Posterior cingulate gyrus (tissue), 11 donors: ENCODE results near the gene LAMA2.
"Not testable (repeated sequence)": the region's sequence is repeated elsewhere in the genome, so short reads cannot be mapped to it uniquely, and the experiment has no call there.

ENCODE experiments used
- DNase-seq, 10 donors: peaks; one replicate each; pipeline versions ENCODE4 v3.0.0 to v3.0.0-alpha.2; 2020 to 2021; ENCODE audit warnings: mixed read lengths in 3 of 10
- intact Hi-C: fragments of 100-400 bp; cut with DNase I; formaldehyde crosslinking; loops from one replicate; pipeline ENCODE4 v1.15.1; 2023

The LAMA2 gene

DNA sequence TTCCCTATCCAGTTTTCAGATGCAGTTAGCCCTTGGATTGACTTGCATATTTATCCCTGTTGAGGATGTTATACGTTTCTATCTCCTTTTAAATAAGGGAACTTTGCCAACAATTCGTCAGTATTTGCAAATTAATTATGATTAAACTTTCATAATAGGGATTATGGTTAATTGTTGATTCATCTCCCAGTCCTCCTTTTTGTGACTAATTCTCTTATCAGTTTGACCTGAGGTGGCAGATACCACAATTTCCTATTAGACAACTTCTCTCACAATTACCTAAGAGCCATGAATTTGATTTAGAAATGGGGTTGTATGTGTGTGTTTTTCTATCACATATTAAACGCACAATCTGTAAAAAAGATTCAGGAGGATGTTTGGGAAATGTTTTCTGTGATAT lies 172.9 kb downstream of the LAMA2 start:
- DNase-seq: no peak
- intact Hi-C loops: no loop called here

DNA sequence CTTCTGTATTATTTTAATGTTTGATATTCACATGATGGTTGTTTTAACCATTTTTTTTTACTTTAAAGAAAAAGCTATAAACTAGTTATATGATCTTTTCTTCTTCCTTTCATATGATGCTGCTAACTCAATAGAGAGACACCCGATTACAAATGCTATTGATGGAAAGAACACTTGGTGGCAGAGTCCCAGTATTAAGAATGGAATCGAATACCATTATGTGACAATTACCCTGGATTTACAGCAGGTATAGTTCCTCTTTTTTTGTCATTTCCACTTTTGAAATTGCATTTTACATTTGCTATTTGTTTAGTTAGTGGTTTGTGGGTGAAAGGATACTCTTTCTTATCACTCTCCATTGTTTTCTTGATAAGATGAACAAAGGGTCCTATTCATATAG lies 176.7 kb downstream of the LAMA2 start:
- intact Hi-C loops: no loop called here
- DNase-seq: no peak

DNA sequence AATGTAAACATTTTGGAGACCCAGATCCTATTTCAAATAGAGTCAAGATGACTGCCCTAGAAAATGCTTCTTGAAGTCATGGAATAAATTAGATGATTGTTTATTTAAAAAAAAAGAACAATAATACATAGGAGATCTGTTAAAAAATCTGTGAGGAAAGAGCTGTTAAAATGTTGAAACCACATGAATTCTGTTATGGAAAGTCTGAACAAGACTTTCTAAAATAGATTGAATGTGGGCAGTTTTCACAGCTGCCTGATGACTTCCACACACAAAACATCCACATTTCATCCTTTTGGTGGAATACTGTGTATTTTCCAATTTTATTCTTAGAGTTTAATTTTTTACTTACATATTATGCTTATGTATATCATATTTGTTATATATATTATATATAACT lies 186.1 kb downstream of the LAMA2 start:
- intact Hi-C loops: no loop called here
- no peak for DNase-seq

DNA sequence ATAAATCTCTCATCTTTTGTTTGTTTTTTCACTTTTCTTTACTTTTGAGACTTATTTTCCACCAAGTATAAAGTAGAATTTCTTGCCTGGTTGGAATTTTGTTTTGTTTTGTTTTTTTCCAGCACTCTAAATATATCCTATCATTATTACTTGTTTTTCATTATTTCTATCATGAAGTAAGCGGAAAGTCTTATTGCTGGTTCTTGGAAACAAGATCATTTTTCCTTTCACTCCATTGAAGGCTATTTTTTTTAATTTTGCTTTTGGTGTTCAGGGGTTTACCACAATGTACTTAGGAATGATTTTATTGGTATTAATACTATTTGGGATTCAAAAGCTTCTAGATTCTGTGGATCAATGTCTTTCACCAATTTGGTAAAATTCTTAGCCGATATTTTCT lies 190.1 kb downstream of the LAMA2 start:
- intact Hi-C loops: no loop called here
- DNase-seq: no peak

DNA sequence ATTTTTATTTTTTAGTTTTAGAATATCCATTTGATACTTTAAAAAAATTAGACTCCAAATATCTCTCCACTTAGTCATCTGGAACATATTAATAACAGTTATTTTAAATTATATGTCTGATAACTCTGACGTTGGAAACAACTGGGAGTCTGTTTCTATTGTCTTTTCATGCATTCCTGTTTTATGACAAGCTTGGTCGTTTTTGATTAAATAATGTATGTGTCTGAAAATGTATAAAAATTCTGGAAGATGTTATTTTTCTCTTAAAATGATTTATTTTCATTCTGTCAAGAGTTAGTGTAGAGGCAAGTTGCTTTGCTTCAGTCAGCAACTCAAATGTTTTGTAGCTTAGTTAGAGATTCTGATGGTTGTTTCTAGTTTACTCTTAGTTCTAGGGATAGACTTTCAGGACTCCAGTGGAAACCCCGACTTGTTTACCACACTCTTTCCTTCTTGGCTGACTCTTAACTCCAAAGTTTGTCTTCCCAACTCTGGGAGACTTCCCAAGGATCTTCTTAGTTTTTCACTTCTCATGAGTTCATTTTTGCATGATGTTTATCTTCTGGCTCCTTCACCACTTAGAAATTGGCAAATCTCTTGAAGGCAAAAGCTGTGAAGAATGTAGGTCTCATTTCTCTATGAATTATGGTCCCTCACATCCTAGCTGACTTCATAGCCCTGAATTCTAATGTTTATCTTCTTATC lies 190.9 kb downstream of the LAMA2 start:
- intact Hi-C loops: no loop called here
- no peak for DNase-seq

DNA sequence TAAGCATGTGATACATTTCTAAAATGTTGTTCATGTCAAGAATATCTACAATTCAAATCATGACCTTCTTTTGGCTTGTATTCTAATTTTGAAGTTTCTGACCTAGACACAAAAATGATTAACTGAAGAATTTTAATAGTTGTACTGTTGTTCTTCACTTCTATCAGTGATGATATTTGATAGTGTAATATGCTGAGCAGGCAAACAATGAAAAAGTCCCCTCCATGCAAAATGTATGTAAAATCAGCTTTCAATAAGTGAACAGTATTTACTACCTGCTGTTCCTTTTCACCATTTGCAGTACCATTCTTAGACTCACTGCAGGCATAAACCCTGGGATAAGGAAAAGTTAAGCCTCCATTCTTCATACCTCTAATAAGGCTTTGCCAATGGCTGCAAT lies 201.5 kb downstream of the LAMA2 start:
- no peak for DNase-seq
- intact Hi-C loops: no loop called here

DNA sequence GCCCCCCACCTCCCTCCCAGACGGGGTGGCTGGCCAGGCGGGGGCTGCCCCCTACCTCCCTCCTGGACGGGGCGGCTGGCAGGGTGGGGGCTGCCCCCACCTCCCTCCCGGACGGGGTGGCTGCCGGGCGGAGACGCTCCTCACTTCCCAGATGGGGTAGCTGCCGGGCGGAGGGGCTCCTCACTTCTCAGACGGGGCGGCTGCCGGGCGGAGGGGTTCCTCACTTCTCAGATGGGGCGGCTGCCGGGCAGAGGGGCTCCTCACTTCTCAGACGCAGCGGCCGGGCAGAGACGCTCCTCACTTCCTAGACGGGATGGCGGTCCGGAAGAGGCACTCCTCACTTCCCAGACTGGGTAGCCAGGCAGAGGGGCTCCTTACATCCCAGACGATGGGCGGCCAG lies 205.5 kb downstream of the LAMA2 start:
- intact Hi-C loops: not testable (repeated sequence)

DNA sequence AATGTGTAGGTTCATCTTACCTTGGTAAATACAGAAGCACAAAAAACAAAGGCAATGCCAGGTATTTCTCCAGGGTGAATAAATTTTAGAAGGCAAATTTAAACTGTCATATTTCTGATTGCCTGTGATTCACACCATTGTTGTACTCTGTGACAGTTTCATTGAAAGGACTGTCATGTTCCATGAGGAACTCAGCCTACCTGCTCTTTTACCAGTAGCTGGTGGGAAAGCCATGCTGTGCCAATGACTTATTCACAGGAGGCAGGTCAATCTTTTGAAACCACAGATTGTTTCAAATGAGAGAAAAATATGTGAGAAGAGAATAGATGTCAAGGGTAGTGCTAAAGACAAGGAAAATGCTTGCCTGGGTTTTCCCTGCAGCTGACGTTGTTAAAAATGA lies 206.4 kb downstream of the LAMA2 start:
- intact Hi-C loops: no loop called here
- DNase-seq: no peak

More for the DNA sequence above, 205.5 kb downstream of the LAMA2 start:
- peak in 2 of 10 donors; percentile 62 to 85 for DNase-seq

DNA sequence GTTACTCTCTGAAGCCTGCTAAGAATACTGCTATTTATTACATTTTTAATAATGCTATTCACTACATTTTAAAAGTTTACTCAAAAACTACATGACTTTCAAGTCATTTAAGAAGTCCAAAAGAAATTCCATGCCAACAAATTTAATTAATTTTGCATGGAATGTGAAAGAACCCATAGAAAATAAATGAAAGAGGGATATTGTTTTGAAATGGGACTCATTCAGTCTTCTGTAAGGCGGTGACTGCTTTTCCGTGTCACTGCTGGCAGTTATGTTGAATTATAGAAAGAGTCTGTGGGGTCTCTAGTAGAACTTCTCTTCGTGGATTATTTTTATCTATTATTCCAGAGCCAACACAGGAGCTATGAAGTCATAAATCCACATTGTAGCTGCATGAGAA lies 211.2 kb downstream of the LAMA2 start:
- no peak for DNase-seq
- intact Hi-C loops: no loop called here

DNA sequence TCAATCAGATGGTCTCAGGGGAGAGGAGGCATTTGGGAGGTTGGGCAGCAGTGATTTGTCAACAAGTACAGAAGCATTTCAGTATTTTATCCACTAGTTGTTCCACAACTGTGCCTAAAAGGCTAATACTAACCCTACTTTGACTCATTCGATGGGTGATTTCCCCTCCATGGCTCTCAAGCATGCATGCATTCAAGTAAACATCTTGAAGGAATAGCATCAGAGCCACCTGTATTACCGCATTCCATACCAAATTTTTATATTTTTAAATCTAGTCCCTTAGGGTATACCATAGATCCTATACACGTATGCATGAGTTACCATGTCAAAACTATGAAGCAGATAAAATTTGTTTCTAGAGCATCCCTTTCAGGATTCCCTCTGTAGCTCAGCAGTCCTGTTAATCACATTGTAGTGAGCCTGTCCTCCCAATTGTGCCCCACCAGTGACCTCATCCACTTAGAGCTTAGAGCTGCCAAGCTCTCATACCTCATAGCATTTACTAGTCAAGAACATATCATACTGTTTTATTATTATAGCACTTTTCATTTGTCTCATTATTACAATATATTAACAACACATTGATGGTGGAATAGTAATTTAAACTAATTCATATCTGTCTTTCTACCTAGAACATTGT lies 213.8 kb downstream of the LAMA2 start:
- intact Hi-C loops: no loop called here
- no peak for DNase-seq

DNA sequence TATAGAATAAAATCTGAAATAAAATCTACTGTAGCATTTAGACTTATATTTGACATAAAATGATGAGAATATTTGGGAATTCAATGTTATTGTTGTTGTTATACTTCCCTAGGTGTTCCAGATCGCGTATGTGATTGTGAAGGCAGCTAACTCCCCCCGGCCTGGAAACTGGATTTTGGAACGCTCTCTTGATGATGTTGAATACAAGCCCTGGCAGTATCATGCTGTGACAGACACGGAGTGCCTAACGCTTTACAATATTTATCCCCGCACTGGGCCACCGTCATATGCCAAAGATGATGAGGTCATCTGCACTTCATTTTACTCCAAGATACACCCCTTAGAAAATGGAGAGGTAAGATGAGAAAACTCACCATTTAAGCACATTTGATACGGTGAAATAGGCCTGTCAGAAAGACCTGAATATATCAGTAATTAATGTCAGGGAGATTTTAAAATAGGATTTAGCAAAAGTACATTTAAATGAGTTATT lies 215.2 kb downstream of the LAMA2 start:
- peak in 1 of 10 donors; percentile 10 for DNase-seq
- intact Hi-C loops: no loop called here

DNA sequence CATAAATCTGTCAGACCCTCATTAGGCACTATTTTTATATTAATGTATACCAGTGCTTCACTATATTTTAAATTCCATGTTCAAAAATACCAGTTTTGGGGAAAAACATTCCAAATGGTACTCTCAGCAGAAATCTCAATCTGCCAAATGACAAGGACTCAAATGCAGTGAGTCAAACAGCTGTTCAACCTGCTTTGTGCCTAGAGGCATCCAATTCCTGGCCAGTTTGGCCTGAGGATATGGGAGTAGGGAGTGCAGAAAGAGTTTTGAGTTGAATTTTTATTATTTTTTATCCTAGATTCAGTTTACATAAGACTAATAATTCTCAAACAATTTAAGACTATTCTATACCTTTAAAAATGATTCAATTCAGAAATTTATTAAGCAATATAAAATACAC lies 216.8 kb downstream of the LAMA2 start:
- intact Hi-C loops: no loop called here
- DNase-seq: no peak

DNA sequence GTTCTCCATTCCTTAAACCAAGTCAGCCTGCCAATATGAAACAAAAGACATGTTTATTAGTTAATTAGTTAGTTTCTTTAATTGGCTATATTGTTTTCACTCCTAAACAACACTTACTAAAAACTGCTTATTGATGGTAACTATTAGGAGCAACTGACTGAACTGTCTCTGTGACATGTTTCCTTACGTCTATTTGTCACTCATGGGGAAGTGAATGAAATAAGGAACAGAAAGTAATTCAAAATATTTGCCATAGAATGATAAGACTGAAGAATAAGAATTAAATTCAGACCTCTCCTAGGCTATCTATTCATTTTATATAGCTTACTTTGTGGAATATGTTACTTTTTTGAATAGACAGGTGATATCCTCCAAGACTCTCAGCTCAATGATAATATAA lies 217.2 kb downstream of the LAMA2 start:
- DNase-seq: no peak
- intact Hi-C loops: no loop called here

DNA sequence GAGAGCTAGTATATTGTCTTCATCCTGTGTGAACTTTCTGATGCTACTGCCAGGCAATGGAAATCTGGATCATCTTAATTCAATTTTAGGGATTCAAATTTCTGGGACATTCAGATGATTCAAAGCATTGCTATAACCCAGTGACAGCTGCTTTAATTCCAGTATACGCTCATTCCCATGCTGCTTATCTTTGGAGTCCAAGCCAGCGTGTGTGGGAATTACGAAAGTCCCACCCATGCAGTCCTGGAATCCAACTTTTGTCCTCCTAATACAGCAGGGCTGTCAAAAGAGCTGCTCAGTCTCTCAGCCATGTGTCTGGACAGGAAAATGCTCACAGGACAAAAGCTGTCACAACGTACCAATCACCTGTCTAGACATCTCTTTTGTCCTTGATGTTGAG lies 219.8 kb downstream of the LAMA2 start:
- intact Hi-C loops: no loop called here
- peak in 1 of 10 donors; percentile 40 for DNase-seq

DNA sequence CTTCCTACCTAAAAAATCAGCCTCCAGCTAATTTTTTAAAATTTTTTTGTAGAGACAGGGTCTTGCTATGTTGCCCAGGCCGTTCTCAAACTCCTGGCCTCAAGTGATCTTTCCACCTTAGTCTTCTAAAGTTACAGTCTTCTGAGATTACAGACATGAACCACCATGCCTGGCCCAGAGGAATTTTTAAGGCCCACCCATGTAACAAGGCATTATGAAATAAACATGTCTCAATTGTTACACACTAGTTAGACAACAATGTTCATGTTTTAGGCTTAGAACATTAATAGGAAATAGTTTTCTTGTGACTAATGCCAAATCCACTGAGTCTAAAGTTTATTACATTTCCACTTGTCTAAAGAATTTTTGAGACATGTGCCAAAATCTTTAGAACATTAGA lies 221.2 kb downstream of the LAMA2 start:
- intact Hi-C loops: no loop called here
- DNase-seq: no peak

DNA sequence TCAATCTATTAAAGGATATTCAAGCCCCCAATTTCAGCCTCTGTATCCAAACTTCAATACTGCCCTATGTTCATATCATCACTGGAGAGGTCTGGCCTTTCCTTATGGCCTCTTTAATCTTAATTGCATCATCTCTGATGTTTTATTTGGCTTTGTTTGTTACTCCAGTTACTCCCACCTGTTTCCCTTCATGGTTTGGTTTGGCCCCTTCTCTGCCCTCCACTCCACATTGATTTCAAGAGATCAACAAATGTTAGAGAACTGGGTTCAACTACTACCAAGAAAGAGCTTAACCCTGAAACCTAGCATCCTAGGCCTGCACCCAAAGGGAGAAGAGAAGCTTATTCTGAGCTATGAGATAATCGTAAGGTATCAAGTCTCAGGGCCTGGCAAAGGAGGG lies 221.6 kb downstream of the LAMA2 start:
- DNase-seq: no peak
- intact Hi-C loops: no loop called here

DNA sequence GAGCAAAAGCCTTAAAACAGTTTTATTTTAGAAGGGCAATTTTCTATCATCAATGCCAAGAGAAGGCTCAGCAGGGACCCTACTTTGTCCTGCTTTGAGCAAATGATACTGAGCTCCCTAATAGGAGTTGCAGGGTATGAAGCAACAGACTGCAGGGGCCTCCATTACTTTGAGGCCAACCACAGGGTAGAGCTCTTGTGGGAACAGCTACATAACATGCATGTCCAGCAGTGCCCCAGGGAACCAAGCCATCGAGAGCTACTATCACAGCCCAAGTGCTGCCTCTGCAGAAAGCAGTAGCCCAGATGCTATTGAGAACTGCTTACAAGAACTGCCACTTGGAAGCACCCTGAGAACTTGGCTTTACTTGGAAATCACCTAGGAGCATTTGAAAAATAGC lies 222.1 kb downstream of the LAMA2 start:
- intact Hi-C loops: no loop called here
- DNase-seq: peak in 3 of 10 donors; percentile 22 to 45 (median 29)

DNA sequence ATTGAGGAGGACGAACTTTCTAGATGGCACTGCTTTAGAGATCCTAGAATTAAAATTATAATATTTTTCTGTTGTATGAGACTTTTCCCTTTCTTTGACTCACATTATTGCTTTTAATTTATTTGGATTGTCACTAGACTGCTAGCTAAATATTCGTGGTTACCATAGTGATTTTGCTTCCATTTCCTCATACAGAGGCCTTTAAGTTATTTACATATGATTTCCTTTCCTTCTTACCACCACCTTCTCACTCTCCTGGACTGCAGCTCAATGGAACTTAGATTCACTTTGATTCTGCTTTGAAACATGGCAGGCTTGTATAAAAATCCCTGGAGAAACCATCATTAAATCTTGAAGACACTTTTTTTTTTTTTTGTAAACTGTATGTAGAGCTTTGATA lies 222.9 kb downstream of the LAMA2 start:
- no peak for DNase-seq
- intact Hi-C loops: no loop called here

DNA sequence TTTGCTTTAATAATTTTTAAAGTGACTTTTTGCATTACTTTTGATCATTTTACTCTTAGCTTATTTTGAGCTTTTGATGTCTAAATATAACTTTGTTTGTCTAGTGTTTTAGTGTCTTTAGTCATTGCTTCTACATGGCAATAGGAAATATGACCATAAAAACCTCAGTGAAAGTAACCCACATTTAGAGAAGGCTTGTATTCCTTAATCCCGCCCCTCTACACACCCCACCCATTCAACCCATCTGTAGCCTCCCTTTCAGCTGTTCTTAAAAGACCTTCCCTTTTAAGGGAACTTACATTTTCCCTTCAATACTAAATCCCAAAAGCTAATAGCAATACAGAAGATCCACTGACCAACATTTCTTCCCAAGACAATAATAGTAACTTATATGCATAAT lies 225.4 kb downstream of the LAMA2 start:
- intact Hi-C loops: no loop called here
- DNase-seq: no peak

DNA sequence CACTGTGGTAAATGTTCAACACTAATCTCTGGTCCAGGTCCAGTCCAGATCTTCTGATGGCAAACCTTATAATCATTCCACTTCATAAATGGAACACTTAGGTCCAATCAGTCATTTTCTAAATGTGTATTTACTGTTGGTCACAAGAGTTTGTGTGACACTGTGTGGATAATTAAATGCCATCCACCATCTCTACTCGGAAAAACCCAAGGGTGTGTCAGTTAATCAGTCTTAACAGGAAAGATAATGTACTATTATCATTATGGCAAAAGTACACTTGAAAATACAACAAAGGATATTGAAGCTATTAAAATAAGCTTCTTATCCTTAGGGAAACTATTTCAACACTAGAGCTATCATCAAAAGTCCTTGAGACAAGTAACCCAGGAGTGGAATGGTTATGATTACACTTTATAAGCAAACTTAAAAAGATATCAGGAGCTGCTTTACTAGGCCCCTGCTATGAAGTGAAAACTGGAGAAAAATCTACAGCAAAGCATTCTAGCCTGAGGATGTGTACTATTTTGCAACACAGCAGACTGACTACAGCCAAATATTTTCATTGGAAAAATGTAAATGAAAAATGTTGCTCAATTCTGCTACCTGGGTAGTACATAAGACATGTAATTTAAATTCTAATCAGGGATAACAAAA lies 227.9 kb downstream of the LAMA2 start:
- DNase-seq: no peak
- intact Hi-C loops: no loop called here

DNA sequence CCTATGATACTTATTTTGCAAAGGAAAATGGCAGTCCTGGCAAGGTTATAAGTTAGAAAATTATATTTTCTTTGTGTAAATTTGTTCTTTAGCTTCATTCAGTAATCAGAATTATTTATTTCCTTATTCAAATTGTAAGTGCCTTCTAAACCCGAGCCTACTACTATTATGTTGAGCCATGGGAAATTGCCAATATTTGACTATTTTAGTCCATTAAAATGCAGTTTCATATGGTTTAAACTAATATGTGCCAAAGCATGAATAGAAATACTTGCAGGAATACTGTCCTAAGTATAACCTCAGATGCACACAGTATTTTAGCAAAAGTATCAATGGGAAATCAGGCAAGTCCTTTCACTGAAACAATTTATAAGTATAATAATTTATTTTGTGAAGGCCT lies 228.4 kb downstream of the LAMA2 start:
- intact Hi-C loops: no loop called here
- DNase-seq: no peak

DNA sequence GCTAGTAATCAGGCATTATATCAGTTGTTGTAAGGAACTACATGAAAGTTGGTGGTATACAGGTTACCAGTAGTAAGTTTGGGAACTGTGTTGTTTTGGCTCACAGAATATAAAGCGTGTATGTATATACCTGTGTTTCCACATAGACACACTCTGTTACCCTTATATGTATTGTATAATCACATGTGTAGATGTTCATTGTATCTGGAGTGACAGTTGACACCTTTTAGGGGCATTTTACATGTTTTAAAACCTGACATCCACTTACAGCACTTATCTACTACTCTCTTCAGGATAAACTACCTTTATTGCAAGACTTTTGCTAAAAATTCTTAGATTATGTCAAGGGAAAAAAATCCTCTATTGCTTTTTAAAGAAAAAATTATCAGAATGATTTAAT lies 228.9 kb downstream of the LAMA2 start:
- intact Hi-C loops: no loop called here
- DNase-seq: no peak
